ENCODE measurements around the gene CD44. TPM values are rescaled to one million over a fixed set of nuclear protein-coding genes. Genes with fewer than 3 reads are reported as not detected.

CD44 gene
- polyA plus RNA-seq, 1 experiment, result 1,200 TPM

GRCh38 chr11:35231076-35231860 lies 92.3 kb downstream of the CD44 start:
- H3K36me3 ChIP-seq (ENCODE audit: control insufficient read depth, insufficient read depth, low read length), result peaks cover 7% of the 10 kb centered on the region
- POLR2A ChIA-PET, result no interaction called here
- DNase-seq (ENCODE audit: low read depth), result no peak
- CTCF ChIA-PET, result interaction anchor here (1.0 kb wide), 1 partner anchor 161 kb away, joined by 4 read pairs; no protein-coding TSS in a partner anchor
- no peaks in the 10 kb centered on the region for H3K27me3 ChIP-seq (ENCODE audit: control insufficient read depth, insufficient read depth, low read length)
- no peak overlapping the region for H3K4me3 ChIP-seq (ENCODE audit: low read depth, low read length)
- TF ChIP-seq, protein P1, sequence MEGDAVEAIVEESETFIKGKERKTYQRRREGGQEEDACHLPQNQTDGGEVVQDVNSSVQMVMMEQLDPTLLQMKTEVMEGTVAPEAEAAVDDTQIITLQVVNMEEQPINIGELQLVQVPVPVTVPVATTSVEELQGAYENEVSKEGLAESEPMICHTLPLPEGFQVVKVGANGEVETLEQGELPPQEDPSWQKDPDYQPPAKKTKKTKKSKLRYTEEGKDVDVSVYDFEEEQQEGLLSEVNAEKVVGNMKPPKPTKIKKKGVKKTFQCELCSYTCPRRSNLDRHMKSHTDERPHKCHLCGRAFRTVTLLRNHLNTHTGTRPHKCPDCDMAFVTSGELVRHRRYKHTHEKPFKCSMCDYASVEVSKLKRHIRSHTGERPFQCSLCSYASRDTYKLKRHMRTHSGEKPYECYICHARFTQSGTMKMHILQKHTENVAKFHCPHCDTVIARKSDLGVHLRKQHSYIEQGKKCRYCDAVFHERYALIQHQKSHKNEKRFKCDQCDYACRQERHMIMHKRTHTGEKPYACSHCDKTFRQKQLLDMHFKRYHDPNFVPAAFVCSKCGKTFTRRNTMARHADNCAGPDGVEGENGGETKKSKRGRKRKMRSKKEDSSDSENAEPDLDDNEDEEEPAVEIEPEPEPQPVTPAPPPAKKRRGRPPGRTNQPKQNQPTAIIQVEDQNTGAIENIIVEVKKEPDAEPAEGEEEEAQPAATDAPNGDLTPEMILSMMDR (IDR thresholded peaks at IDR 0.05; ENCODE audit: insufficient read depth, low read depth, low read length), result no peak

- CTCF ChIA-PET, result no interaction called here
- Histone ChIP-seq H3K27me3 (ENCODE audit: control insufficient read depth, insufficient read depth, low read length) (no peaks in the 10 kb centered on the region), H3K36me3 (ENCODE audit: control insufficient read depth, insufficient read depth, low read length) (peaks cover 7% of the 10 kb centered on the region), H3K4me3 (ENCODE audit: low read depth, low read length) (no peak overlapping the region)
- DNase-seq (ENCODE audit: low read depth), result no peak
- POLR2A ChIA-PET, result no interaction called here
- TF ChIP-seq, protein P1 (IDR thresholded peaks at IDR 0.05; ENCODE audit: insufficient read depth, low read depth, low read length), result no peak
Measured at GRCh38 chr11:35232891-35233330, 93.9 kb downstream of the CD44 start.

DNA sequence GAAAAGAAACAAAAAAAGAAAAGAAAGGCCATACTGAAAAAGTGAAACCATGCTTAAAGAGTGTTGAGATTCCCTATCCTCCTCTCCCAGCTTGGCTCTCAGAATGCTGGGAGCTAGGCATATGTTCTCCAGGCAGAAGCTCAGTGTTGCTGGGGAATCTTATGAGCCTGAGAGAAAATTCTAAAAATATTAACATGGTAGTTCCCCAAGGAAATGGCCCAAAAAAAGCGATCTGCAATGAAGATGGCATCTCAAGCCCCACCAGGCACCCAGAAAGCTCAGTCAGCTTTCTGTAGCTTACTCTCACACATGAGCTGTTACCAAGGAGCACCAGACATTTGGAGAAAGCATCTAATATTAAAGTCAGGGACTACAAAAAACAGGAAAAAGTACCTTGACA lies 94.5 kb downstream of the CD44 start:
- DNase-seq (ENCODE audit: low read depth), result no peak
- TF ChIP-seq, protein P1 (IDR thresholded peaks at IDR 0.05; ENCODE audit: insufficient read depth, low read depth, low read length), result no peak
- H3K4me3 ChIP-seq (ENCODE audit: low read depth, low read length), result no peak overlapping the region
- POLR2A ChIA-PET, result no interaction called here
- peaks cover 7% of the 10 kb centered on the region for H3K36me3 ChIP-seq (ENCODE audit: control insufficient read depth, insufficient read depth, low read length)
- CTCF ChIA-PET, result no interaction called here
- no peaks in the 10 kb centered on the region for H3K27me3 ChIP-seq (ENCODE audit: control insufficient read depth, insufficient read depth, low read length)

GRCh38 chr11:35234460-35235156 lies 95.6 kb downstream of the CD44 start:
- DNase-seq (ENCODE audit: low read depth), result no peak
- Histone ChIP-seq H3K4me3 (ENCODE audit: low read depth, low read length) (no peak overlapping the region), H3K36me3 (ENCODE audit: control insufficient read depth, insufficient read depth, low read length) (peaks cover 4% of the 10 kb centered on the region), H3K27me3 (ENCODE audit: control insufficient read depth, insufficient read depth, low read length) (no peaks in the 10 kb centered on the region)
- ChIA-PET POLR2A (no interaction called here), CTCF (no interaction called here)
- TF ChIP-seq, protein P1 (IDR thresholded peaks at IDR 0.05; ENCODE audit: insufficient read depth, low read depth, low read length), result no peak

GRCh38 chr11:35235157-35235468 lies 96.1 kb downstream of the CD44 start:
- POLR2A ChIA-PET, result no interaction called here
- Histone ChIP-seq H3K4me3 (ENCODE audit: low read depth, low read length) (no peak overlapping the region), H3K36me3 (ENCODE audit: control insufficient read depth, insufficient read depth, low read length) (peaks cover 1% of the 10 kb centered on the region), H3K27me3 (ENCODE audit: control insufficient read depth, insufficient read depth, low read length) (no peaks in the 10 kb centered on the region)
- DNase-seq (ENCODE audit: low read depth), result no peak
- TF ChIP-seq, protein P1 (IDR thresholded peaks at IDR 0.05; ENCODE audit: insufficient read depth, low read depth, low read length), result no peak
- CTCF ChIA-PET, result interaction anchor here (1.1 kb wide), 1 partner anchor 10 kb away, joined by 3 read pairs; no protein-coding TSS in a partner anchor
